B cell (primary cell): ENCODE measurements around the gene LHX2. TPM values are rescaled to one million over a fixed set of nuclear protein-coding genes. Genes with fewer than 3 reads are reported as not detected.

Experiments
- ATAC-seq: fragments of 200-7000 bp; cut with Tn5 transposase; one replicate; pipeline ENCODE4 v1.10.0; 2021; ENCODE audit warnings: low read depth, mild to moderate bottlenecking, moderate number of reproducible peaks, moderate library complexity
- CTCF ChIA-PET: fragments of 350-600 bp; sonication (Branson Sonifier 250); formaldehyde crosslinking; loops from one replicate; lab custom pipeline; 2021; ENCODE audit warnings: antibody characterized with exemption, inconsistent platforms; lab: Charles Lee
- POLR2A ChIA-PET: fragments of 350-600 bp; sonication (Branson Sonifier 250); formaldehyde crosslinking; loops from one replicate; lab custom pipeline; 2021; ENCODE audit warnings: antibody characterized with exemption; lab: Charles Lee
- DNase-seq: peaks from one replicate; pipeline ENCODE4 v3.0.0; 2013
- H2AFZ ChIP-seq: 2 replicates; pipeline ENCODE4 v1.6.1; 2012; ENCODE audit warnings: mild to moderate bottlenecking, low read depth, low read length; ENCODE audit not compliant: insufficient read depth, poor library complexity, severe bottlenecking
- H3K27ac ChIP-seq, 2 donors: 1 replicate in 1 of 2; 2 replicates in 1 of 2; pipeline ENCODE4 v1.5.1; 2012 to 2013; ENCODE audit warnings: low read length in 2 of 2, mild to moderate bottlenecking in 2 of 2, moderate library complexity in 1 of 2
- H3K27me3 ChIP-seq, 4 experiments: fragments of 200-600 bp in 1 of 4; sonication (generic) in 1 of 4; replicated peaks in 1 of 4; 1 replicate in 2 of 4; 2 replicates in 2 of 4; pipeline versions ENCODE4 v1.6.1 to v1.7.0; 2013 to 2016; ENCODE audit warnings: low read length in 3 of 4, mild to moderate bottlenecking in 2 of 4, mixed read lengths in 1 of 4, moderate library complexity in 1 of 4; ENCODE audit not compliant: insufficient read depth in 4 of 4, control insufficient read depth in 3 of 4; ENCODE audit errors: control extremely low read depth in 1 of 4
- H3K36me3 ChIP-seq, 2 experiments: replicated peaks in 1 of 2; 1 replicate in 1 of 2; 2 replicates in 1 of 2; pipeline versions ENCODE4 v1.6.1 to v1.7.1; 2013; ENCODE audit warnings: low read length in 1 of 2; ENCODE audit not compliant: insufficient read depth in 2 of 2, control insufficient read depth in 1 of 2; ENCODE audit errors: control extremely low read depth in 1 of 2, extremely low read depth in 1 of 2
- H3K4me1 ChIP-seq, 2 donors: fragments of 200-600 bp in 1 of 2; sonication (generic) in 1 of 2; 1 replicate in 1 of 2; 2 replicates in 1 of 2; pipeline versions ENCODE4 v1.5.1 to v1.6.1; 2013 to 2017; ENCODE audit warnings: low read length in 2 of 2; ENCODE audit not compliant: control insufficient read depth in 2 of 2, insufficient read depth in 2 of 2
- H3K4me2 ChIP-seq: replicated peaks from 2 replicates; pipeline ENCODE3; 2012; ENCODE audit warnings: mild to moderate bottlenecking, low read depth, low read length; ENCODE audit not compliant: poor library complexity, severe bottlenecking
- H3K4me3 ChIP-seq, 5 experiments: fragments of 200-600 bp in 1 of 5; sonication (generic) in 1 of 5; 1 replicate in 3 of 5; 2 replicates in 2 of 5; pipeline versions ENCODE4 v1.5.1 to v1.7.0; 2011 to 2016; ENCODE audit warnings: low read length in 4 of 5, mild to moderate bottlenecking in 4 of 5, low read depth in 2 of 5, control low read depth in 1 of 5, moderate library complexity in 1 of 5; ENCODE audit not compliant: insufficient read depth in 1 of 5; ENCODE audit errors: control extremely low read depth in 1 of 5, extremely low read depth in 1 of 5
- H3K79me2 ChIP-seq: fragments of 200-600 bp; sonication (generic); one replicate; pipeline ENCODE4 v1.6.0; 2016; ENCODE audit warnings: low read length; ENCODE audit not compliant: control insufficient read depth, insufficient read depth
- H3K9ac ChIP-seq: fragments of 200-600 bp; sonication (generic); 2 replicates; pipeline ENCODE4 v1.6.1; 2017; ENCODE audit warnings: mild to moderate bottlenecking, low read length, moderate library complexity
- H3K9me3 ChIP-seq, 3 donors: one replicate each; pipeline versions ENCODE4 v1.6.1 to v1.7.1; 2013; ENCODE audit warnings: low read length in 2 of 3; ENCODE audit not compliant: control insufficient read depth in 2 of 3, insufficient read depth in 1 of 3; ENCODE audit errors: control extremely low read depth in 1 of 3
- H4K20me1 ChIP-seq: 2 replicates; pipeline ENCODE4 v1.6.0; 2012; ENCODE audit warnings: mild to moderate bottlenecking, low read length; ENCODE audit not compliant: insufficient read depth, control insufficient read depth, poor library complexity, severe bottlenecking
- H3K27ac Mint-ChIP-seq: one replicate; pipeline ENCODE4 v1.8.0; 2021; ENCODE audit warnings: mixed read lengths
- H3K27me3 Mint-ChIP-seq: one replicate; pipeline ENCODE4 v1.8.0; 2021; ENCODE audit warnings: mixed read lengths
- H3K4me1 Mint-ChIP-seq: one replicate; pipeline ENCODE4 v1.8.0; 2021; ENCODE audit warnings: mixed read lengths
- H3K4me3 Mint-ChIP-seq: one replicate; pipeline ENCODE4 v1.8.0; 2021; ENCODE audit warnings: mixed read lengths
- H3K9me3 Mint-ChIP-seq: one replicate; pipeline ENCODE4 v1.8.0; 2022; ENCODE audit warnings: mixed read lengths; ENCODE audit not compliant: insufficient read depth
- CTCF ChIP-seq: fragments of 200-600 bp; IDR thresholded peaks from one replicate; pipeline ENCODE4 v1.8.0; 2022; ENCODE audit warnings: antibody characterized with exemption, mild to moderate bottlenecking
- EZH2 ChIP-seq: IDR thresholded peaks from 2 replicates; pipeline ENCODE4 v1.6.1; 2012; ENCODE audit warnings: borderline replicate concordance, low read depth, mild to moderate bottlenecking, moderate library complexity, low read length; ENCODE audit not compliant: insufficient read depth, poor library complexity, severe bottlenecking
- WGBS: methylation state at CpG from one replicate; pipeline ENCODE4 v1.1.5; 2013; ENCODE audit warnings: missing lambda C conversion rate; ENCODE audit not compliant: insufficient coverage; 5-methylcytosine and 5-hydroxymethylcytosine counted together
- intact Hi-C: fragments of 100-400 bp; cut with micrococcal nuclease; formaldehyde crosslinking; loops from one replicate; pipeline ENCODE4 v1.10.0; 2022
- polyA plus RNA-seq: library from polyadenylated mRNA; depleted of rRNA; stranded (reverse); fragments of >200 nt; gene quantifications from 2 replicates; pipeline ENCODE4 v1.2.3, GENCODE V29; 2012
- total RNA-seq, 2 donors: library from RNA; stranded (reverse); fragments of 120-200 nt in 1 of 2; gene quantifications; 1 replicate in 1 of 2; 2 replicates in 1 of 2; pipeline versions ENCODE4 v1.2.3 to v1.2.4, GENCODE V29; 2013 to 2022

The LHX2 gene
- total and polyA plus RNA-seq, 2 donors (not counting 1 experiment from before 2014, with no cell fraction given) = 0.66 TPM; not detected in 1

GRCh38 chr9:124060844-124061605 lies 49.5 kb downstream of the LHX2 start:
- H3K27ac Mint-ChIP-seq = no peak overlapping the region
- Histone ChIP-seq H3K27ac (no peak overlapping the region), H3K27me3 (peaks cover 0 to 5% (median 2%) of the 10 kb centered on the region in 4 experiments), H2AFZ (no peak overlapping the region), H3K9me3 (no peaks in the 10 kb centered on the region), H3K4me3 (no peak overlapping the region), H3K9ac (no peak overlapping the region), H4K20me1 (no peaks in the 10 kb centered on the region), H3K4me2 (no peak overlapping the region), H3K79me2 (no peaks in the 10 kb centered on the region), H3K4me1 (no peaks in the 10 kb centered on the region), H3K36me3 (no peaks in the 10 kb centered on the region)
- 87% methylated on average over 20 of the region's 21 CpGs for WGBS
- no peaks in the 10 kb centered on the region for H3K4me1 Mint-ChIP-seq
- ChIA-PET POLR2A (no interaction called here), CTCF (no interaction called here)
- no peaks in the 10 kb centered on the region for H3K9me3 Mint-ChIP-seq
- intact Hi-C loops = no loop called here
- no peak overlapping the region for H3K4me3 Mint-ChIP-seq
- TF ChIP-seq CTCF (no peak), EZH2 (no peak)
- DNase-seq (no peak), ATAC-seq (no peak)
- H3K27me3 Mint-ChIP-seq = peaks cover 39% of the 10 kb centered on the region

- 94% methylated on average over 2 of the region's 2 CpGs for WGBS
- no peak overlapping the region for H3K9ac ChIP-seq
- H3K27me3 Mint-ChIP-seq = peaks cover 30% of the 10 kb centered on the region
- H3K4me2 ChIP-seq = no peak overlapping the region
- peaks cover 0 to 5% (median 0%) of the 10 kb centered on the region in 4 experiments for H3K27me3 ChIP-seq
- DNase-seq = no peak
- ChIA-PET POLR2A (no interaction called here), CTCF (no interaction called here)
- no peaks in the 10 kb centered on the region for H3K9me3 Mint-ChIP-seq
- H3K9me3 ChIP-seq = no peaks in the 10 kb centered on the region
- ATAC-seq = no peak
- no peaks in the 10 kb centered on the region for H3K4me1 Mint-ChIP-seq
- TF ChIP-seq EZH2 (no peak), CTCF (no peak)
- no peak overlapping the region for H3K27ac ChIP-seq
- no peak overlapping the region for H3K27ac Mint-ChIP-seq
- intact Hi-C loops = no loop called here
- H2AFZ ChIP-seq = no peak overlapping the region
- H3K79me2 ChIP-seq = no peaks in the 10 kb centered on the region
- no peaks in the 10 kb centered on the region for H3K4me1 ChIP-seq
- no peak overlapping the region for H3K4me3 Mint-ChIP-seq
- H4K20me1 ChIP-seq = no peaks in the 10 kb centered on the region
- H3K4me3 ChIP-seq = no peak overlapping the region
- H3K36me3 ChIP-seq = no peaks in the 10 kb centered on the region
Observed at GRCh38 chr9:124062172-124062571, 50.6 kb downstream of the LHX2 start.
